ENCODE results near the gene ZNF41.
"Not testable (repeated sequence)": the region's sequence is repeated elsewhere in the genome, so short reads cannot be mapped to it uniquely, and the experiment has no call there.

Gene ZNF41

DNA sequence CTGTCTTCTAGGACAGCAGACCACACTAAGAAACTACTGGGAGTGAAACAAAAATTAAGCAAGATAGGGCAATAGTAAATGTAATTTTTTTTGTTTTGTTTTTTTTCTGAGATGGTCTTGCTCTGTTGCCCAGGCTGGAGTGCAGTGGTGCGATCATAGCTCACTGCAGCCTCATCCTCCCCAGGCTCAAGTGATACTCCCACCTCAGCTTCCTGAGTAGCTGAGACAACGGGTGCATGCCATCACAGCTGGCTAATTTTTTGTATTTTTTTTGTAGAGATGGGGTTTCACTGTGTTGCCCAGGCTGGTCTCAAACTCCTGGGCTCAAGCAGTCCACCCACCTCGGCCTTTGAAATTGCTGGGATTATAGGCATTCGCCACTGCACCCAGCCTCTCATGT, 9.1 kb upstream of the ZNF41 start:
- DNase-seq (ENCODE audit: low read depth in 3 of 3), result not testable (repeated sequence)

DNA sequence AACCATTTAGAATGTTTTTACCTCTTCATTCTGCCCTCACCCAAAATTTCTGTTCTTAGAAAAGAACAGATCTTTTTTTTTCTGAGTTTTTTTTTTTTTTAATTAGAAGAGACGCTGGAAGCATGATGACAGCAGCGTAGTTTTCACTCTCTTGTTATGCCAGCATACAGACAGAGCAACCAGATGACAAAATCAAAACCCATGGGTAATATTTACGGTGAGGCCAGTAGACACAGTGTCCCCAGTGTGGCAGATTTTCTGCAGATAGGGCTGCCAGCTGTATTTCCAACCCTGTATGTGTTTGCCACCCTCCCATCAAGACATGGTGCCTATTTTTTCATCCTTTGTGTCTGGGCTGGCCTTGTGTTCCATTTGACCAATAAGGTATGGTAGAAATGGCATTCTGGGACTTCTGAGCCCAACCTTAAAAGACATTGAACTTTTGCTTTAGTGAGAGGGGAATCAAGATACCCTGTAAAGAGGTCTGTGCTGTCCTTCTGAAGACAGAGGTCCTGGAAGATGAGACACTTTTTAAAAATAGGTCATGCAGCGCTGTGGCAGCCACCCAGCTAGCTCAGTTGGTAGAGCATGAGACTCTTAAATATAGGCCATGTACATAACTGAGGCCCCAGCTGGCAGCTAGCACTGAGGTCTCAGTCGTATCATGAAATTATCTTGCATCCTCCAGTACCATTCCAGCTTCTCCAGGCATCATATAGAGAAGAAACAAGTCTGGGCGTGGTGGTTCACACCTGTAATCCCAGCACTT, 6.7 kb upstream of the ZNF41 start:
- no peak for DNase-seq (ENCODE audit: low read depth in 3 of 3)

DNA sequence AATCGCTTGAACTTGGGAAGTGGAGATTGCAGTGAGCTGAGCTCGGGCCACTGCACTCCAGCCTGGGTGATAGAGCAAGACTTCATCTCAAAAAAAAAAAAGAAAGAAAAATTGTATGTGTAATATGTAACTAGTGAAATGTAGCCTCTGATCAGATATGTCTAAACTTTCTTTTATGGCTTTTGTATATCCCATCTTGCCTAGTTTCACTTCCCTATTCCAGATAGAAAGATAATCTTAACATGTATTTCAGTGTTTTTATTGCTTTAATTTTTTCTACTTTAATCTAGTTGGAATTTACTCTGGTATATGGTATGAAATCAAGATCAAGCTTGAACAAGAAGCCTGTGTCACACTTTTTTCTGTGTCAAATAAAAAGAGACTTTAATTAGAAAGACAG, 1.9 kb upstream of the ZNF41 start:
- no peak for DNase-seq (ENCODE audit: low read depth in 3 of 3)

DNA sequence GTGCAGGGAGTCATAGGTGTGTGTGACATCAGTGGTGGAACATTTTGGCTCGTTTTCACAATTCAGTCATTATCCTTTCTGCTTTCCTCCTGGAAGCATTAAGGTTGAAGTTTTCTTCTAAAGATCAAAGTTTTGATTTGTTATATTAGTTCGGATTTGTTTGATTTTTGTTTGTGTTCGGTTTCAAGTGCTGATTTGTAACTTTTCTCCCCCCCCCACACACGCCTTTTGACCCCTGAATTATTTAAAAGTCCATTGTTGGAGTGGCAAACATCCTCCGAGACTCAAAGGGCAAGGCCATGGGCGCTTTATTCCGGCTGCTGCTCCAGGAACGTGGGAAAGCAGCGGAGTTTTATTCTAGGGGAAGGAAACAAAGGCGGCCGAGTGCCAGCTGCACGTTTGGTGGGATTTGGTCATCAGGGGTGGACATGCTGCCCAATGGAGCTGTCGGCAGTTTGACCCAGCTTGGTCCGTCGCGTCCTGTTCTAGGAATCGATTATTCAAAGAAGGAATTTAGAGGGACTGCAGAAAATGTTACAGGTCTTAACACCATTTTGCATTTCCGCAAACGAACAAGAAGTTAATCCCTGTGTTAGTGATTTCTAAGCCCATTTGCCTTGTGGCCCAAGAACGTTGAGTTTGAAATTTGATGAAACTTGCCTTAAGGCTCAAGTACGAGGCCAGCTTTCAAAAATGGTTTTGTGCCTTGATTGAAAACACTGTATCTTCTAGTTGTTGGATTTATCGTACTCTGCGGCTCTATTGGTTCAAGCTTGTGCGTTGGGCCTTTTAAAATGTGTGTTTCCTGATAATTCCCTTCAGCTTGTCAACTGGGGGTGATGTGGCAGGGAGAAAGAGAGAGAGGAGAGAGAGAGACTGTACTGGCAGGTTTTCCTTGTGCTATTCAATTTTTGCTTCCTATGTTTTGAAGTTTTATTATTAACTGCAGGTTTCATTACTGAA, 565 bp upstream of the ZNF41 start:
- no peak for DNase-seq (ENCODE audit: low read depth in 3 of 3)

DNA sequence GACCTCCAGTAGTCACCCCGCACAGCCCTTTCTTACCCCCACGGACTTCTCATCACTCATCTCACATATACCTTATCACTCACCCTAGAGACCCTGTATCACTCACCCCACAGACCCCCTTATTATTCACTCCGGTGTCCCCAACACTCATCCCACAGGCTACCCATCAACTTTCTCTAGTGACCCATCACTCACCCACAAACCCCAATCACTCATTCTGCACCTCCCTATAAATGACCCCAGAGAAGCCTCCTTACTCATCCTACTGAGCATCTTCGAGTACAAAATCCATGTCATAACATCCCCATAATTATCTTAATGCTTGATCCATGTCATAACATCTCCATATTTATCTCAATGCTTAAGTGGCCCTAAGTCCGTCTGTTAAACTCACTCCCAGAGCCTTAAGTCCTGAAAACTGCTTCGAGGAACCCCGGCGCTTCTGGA, 934 bp downstream of the ZNF41 start:
- DNase-seq (ENCODE audit: low read depth in 3 of 3), result no peak

DNA sequence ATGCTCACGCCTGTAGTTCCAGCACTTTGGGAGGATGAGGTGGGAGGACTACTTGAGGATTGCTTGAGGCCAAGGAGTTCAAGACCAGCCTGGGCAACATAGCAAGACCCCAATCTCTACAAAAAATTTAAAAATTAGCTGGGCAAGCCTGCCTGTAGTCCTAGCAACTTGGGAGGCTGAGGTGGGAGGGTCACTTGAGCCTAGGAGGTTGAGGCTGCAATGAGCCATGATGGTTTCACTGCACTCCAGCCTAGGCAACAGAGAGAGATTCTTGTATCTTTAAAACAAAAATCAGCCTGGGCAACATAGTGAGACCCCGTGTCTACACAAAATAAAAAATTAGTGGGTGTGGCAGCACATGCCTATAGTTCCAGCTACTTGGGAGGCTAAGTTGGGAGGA, 1.9 kb downstream of the ZNF41 start:
- DNase-seq (ENCODE audit: low read depth in 3 of 3), result no peak

DNA sequence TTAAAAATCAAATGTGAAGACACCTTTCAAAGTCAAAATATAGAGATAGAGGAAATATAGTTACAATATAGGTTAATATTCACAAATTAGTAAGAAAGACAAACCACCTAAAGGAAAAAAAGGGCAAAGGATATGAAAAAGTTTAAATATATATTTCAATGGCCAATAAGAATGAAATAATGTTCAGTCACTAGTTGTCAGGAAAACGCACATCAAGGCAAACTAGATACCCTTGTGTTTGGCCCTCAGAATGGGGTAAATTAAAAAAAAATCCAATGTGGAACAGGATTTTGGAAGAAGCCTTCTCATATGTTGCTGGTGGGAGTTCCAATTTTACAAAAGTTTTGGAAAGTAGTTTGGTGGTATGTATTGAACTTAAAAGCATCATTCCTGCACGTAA, 2.4 kb downstream of the ZNF41 start:
- no peak for DNase-seq (ENCODE audit: low read depth in 3 of 3)

DNA sequence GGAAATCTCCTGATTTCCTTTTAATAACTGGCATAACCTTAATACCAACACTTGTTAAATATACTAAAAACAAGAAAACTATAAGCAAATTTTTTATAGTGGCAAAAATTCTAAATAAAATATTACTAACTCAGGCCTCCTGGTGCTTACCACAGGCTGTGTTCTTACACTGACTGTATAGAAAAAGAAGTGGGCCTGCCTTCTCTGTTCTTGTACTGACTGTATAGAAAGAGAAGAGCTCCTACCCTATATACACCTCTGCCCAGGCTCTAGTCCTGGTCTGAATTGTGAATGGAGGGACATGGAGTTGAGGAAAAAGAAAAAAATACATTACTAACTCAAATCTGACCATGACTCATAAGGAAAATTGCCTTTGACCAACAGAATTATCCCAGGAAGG, 7.5 kb downstream of the ZNF41 start:
- DNase-seq (ENCODE audit: low read depth in 3 of 3), result no peak

DNA sequence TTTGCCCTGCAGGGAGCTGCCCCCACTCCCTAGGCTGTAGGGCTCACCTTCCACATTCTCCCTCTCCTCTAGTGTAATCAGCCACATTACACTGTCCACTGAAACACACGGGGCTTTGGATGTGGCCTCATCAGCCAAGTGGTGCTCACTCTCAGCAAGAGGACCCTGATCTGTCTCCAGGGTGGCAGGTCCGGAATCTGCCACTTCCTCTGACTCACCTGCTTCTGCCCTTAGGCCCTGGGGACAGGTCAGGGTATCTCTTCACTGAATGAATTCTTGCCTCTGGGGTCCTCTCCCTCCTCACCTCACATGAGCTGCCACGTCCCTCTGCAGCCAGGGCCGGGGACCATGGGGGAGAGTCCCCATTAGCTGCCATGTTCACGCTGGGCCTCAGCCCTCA, 15.9 kb downstream of the ZNF41 start:
- DNase-seq (ENCODE audit: low read depth in 3 of 3), result no peak

DNA sequence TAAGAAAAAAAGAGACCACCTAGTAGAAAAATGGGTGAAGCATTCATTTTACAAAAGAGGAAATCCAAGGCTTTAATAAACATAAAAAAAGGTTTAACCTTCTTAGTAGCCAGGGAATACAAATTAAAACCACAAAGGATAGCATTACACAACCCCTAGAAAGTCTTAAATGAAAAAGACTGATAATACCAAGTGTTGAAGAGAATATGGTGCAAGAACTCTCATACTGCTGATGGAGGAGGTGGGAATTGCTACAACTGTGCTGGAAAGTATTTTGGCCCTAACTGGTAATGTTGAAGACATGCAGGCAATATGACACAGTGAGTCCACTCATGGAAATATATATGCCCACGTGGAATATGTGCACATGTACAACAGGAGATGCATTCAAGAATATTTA, 22.5 kb downstream of the ZNF41 start:
- DNase-seq (ENCODE audit: low read depth in 3 of 3), result no peak

DNA sequence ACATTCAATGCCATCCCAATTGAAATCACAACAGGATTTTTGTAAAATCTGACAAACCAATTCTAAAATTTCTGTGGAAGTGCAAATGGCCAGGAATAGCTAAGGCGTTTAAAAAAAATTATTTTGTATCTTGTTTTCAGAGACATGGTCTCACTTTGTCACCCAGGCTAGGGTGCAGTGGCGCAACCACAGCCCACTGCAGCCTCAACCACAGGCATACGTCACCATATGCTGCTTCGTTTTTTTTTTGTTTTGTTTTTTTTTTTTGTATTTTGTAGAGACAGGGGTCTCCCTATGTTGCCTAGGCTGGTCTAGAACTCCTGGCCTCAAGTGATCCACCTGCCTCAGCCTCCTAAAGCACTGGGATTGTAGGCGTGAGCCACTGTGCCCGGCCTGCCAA, 24.5 kb downstream of the ZNF41 start:
- no peak for DNase-seq (ENCODE audit: low read depth in 3 of 3)

DNA sequence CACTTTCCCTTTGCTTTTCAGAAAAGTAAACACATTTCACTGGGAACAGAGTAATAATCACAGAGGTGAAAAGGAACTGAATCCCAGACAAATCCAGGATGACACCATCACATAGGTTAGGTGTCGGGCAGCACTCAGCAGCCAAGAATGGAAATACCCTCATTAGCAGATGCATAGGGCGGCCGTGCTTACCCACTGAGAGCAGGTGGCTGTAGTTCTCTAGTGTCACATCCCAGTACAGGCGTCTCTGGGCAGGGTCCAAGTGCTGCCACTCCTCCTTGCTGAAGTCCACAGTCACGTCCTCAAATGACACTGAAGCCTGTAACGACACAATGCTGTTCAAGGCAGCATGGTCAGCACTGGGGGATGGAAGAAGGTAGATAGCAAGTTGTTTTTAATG, 26.9 kb downstream of the ZNF41 start:
- DNase-seq (ENCODE audit: low read depth in 3 of 3), result no peak

DNA sequence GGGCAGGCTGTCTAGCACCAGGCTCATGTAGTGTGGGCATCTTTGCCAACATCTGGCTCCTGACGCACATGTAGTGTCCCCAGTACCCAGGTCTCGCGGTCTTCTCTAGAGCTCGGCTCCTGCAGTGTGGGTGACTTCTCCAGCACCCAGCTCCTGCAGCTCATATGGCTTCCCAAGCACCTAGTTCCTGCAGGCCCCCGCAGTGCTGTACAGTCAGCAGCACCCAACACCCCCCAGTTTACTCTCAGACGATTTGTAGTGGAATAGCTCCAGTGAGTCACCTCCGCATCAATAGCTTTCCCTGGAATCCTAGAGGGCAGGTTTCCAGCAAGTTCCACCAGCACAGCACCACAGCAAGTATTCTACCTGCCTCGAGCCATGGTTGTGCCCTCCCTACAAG, 30.9 kb downstream of the ZNF41 start:
- DNase-seq (ENCODE audit: low read depth in 3 of 3), result no peak

DNA sequence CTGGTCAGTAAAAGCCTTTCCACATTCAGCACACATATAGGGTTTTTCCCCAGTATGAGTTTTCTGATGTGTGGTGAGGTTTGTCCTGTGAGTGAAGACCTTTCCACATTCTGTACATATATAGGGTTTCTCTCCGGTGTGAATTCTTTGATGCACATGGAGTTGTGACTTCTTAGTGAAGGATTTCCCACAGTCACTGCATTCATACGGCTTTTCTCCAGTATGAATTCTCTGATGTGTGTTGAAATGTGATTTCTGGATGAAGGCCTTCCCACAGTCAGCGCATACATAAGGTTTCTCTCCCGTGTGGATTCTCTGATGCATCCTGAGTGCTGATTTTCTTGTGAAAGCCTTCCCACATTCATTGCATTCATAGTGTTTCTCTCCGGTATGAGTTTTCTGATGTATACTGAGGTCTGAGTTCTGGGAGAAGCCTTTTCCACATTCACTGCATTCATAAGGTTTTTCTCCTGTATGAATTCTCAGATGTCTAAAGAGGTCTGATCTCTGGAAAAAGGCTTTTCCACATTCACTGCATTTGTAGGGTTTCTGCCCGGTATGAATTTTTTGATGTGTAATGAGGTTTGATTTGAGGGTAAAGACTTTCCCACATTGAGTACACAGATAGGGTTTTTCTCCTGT, 34.7 kb downstream of the ZNF41 start:
- no peak for DNase-seq (ENCODE audit: low read depth in 3 of 3)

DNA sequence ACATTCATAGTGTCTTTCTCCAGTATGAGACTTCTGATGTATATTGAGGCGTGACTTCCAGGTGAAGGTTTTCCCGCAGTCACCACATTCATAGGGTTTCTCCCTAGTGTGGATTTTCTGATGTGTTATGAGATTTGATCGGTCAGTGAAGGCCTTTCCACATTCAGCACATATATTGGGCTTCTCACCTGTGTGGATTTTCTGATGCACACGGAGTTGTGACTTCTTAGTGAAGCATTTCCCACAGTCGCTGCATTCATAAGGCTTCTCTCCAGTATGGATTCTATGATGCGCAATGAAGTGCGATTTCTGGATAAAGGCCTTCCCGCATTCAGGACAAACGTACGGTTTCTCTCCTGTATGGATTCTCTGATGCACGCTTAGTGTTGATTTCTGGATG, 35.4 kb downstream of the ZNF41 start:
- no peak for DNase-seq (ENCODE audit: low read depth in 3 of 3)

DNA sequence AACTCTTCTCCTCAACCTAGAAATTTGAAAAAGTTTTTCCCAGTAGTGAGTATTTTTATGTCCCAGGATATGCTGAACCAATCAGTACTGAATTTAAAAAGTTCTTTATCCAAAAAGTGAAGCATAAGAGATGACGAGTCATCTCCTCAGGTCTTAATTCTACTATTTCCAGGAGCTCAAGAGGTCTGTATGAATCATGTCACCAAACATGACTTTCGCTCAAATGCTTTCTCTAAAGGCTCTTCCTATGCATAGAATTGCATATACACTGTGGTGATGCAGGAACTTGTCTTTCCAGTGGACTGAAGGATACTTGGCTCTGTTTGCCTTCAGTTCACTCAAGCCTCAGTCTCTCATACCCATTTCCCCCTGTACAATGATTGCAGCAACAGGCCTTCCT, 36.1 kb downstream of the ZNF41 start:
- DNase-seq (ENCODE audit: low read depth in 3 of 3), result no peak

DNA sequence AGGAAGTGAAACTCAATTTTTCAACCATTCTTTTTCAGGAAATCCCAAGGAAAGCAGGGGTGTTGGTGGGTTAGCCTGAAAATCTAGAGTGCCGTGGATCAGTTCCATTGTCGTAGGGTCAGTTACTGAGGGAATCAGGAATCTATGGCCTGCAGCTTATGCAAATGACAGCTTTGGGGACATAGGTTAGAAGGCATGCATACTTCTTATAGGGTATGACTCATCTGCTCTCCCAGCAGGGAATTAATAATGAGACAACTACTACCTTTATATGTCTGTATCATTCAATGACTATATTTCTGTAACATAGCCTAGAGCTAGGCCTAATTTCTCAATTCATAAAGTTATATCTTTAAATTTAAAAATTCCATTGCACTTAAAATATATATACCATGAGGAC, 36.6 kb downstream of the ZNF41 start:
- no peak for DNase-seq (ENCODE audit: low read depth in 3 of 3)

DNA sequence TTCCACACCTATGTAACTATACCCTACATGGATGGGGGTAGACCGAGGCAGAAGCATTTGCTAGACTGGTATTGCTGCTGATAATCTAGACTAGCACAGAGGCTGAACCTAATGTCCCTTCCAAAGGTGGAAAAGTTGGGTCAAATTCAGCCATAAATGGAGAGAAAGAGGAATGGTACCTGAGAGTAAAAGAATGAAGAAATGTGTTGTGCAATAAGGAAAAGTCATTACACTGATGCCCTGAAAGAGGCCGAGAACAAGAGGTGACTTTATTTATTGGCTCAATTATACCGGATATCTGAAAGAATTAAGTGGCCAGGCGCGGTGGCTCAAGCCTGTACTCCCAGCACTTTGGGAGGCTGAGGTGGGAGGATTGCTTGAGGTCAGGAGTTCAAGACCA, 52.1 kb downstream of the ZNF41 start:
- no peak for DNase-seq (ENCODE audit: low read depth in 3 of 3)

DNA sequence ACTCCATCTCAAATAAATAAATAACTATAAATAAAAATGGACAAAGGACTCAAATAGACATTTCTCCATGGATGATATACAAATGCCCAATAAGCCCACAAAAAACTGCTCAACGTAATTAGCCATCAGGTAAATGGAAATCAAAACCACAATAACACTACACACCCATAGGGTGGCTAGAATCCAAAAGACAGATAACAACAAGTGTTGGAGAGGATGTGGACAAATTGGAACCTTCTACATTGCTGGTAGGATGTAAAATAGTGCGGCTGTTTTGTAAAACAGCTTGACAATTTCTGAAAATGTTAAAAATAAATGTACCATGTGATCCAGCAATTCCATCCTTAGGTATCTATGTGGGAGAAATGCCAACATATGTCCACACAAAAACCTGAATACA, 60.6 kb downstream of the ZNF41 start:
- no peak for DNase-seq (ENCODE audit: low read depth in 3 of 3)

DNA sequence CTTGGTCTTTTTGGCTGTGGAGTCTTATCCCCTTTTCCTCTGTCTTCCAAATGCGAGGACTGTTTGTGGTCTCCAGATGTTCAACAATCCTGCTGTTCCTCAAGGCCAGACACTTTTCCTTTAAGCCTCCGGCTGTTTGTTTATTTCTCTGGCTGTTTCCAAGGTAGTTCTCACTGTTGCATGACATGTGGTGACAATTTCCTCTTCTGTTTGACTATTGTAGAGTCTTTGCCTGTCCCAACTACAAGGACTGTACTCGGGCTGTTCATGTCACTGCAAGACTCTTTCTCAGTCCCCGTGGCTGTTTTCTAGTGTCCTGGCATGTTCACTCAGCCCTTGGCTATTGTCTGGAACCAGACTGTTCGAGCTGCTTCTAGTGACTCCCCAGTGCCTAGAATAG, 62.1 kb downstream of the ZNF41 start:
- DNase-seq (ENCODE audit: low read depth in 3 of 3), result no peak

DNA sequence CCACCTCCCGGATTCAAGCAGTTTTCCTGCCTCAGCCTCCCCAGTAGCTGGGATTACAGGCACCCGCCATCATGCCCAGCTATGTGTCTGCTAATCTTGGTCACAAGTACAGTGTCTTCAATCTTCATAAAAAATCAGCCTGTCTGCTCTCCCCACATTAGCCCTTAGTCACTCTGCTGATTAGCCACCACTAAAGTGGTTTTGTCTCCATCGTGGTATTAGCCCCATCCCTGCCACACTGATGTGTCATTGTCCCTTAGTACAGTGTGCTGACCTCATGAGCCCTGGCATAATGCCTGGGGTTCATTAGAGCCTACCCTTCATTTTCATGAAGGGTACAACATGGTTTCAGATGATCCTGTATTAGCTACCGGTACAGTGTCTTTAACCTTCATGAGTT, 62.8 kb downstream of the ZNF41 start:
- no peak for DNase-seq (ENCODE audit: low read depth in 3 of 3)

DNA sequence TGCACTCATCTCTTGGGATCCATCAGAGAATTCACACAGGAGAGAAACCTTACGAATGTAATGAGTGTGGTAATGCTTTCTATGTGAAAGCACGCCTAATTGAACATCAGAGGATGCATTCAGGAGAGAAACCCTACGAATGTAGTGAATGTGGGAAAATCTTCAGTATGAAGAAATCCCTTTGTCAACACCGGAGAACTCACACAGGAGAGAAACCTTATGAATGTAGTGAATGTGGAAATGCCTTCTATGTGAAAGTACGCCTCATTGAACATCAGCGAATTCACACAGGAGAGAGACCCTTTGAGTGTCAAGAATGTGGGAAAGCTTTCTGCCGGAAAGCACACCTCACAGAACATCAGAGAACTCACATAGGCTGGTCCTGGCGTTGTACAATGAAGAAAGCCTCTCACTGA, 69.8 kb downstream of the ZNF41 start:
- no peak for DNase-seq (ENCODE audit: low read depth in 3 of 3)

Measured in stimulated activated CD4-positive, alpha-beta T cell treated with anti-CD3 and anti-CD28 coated beads, TNF-alpha, amount 100 ng/mL, for 24 hours (primary cell).